ELR (cell line): ENCODE results near the gene PGM2.
"Not testable (repeated sequence)": the region's sequence is repeated elsewhere in the genome, so short reads cannot be mapped to it uniquely, and the experiment has no call there.

Source experiments
- DNase-seq: peaks from one replicate; pipeline ENCODE4 v3.0.0-alpha.2; 2015; ENCODE audit warnings: low read depth

Gene PGM2

GRCh38 chr4:37818752-37819151 lies 7.7 kb upstream of the PGM2 start:
- no peak for DNase-seq

GRCh38 chr4:37820458-37820857 lies 6.0 kb upstream of the PGM2 start:
- not testable (repeated sequence) for DNase-seq

- DNase-seq, result no peak
These were observed 4.4 kb upstream of the PGM2 start for GRCh38 chr4:37821953-37822605.

DNA sequence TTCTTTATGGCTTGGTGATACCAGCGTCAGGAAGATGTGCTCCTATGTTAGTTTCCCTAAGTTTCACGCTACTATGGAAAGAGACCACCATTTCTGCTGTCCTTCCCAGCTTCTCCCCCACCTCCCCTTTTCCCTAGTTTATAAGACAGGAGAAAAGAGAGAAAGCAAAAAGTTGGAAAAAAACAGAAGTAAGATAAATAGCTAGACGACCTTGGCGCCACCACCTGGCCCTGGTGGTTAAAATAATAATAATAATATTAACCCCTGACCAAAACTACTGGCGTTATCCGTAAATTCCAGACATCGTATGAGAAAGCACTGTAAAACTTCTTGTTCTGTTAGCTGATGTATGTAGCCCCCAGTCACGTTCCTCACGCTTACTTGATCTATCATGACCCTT lies 985 bp upstream of the PGM2 start:
- not testable (repeated sequence) for DNase-seq

- DNase-seq, result no peak
These were observed 555 bp upstream of the PGM2 start for GRCh38 chr4:37825968-37826294.

GRCh38 chr4:37827030-37827685 lies 672 bp downstream of the PGM2 start:
- DNase-seq, result peak; percentile 68

- peak; percentile 11 for DNase-seq
These were observed 1.4 kb downstream of the PGM2 start for GRCh38 chr4:37827802-37828321.

- DNase-seq, result no peak
These were observed 2.4 kb downstream of the PGM2 start for GRCh38 chr4:37828843-37829242.

GRCh38 chr4:37830640-37831039 lies 4.2 kb downstream of the PGM2 start:
- no peak for DNase-seq

GRCh38 chr4:37835031-37835430 lies 8.5 kb downstream of the PGM2 start:
- no peak for DNase-seq

DNA sequence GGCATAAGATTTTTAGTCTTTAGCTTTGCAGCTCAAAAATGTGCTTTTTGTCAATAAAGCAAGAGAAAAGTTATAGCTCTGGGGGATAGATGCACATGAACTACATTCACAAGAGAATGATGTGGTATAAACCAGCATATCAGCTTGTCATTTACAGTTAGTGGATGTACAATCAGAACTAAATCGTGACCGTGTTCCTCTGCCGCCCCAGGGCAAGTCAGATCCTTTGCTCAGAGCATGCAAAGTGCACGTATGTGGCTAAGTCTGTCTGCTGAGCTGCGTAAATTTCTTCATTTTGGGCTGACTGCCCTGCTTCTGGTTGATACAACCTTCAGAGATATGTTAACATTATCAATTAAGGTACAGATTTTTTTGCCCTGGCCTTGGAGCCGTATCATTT lies 9.3 kb downstream of the PGM2 start:
- DNase-seq, result no peak

- no peak for DNase-seq
These were observed 9.8 kb downstream of the PGM2 start for GRCh38 chr4:37836274-37836673.

GRCh38 chr4:37836838-37837440 lies 10.5 kb downstream of the PGM2 start:
- DNase-seq, result no peak

- DNase-seq, result peak; percentile 89
These were observed 11.0 kb downstream of the PGM2 start for GRCh38 chr4:37837446-37837845.

DNA sequence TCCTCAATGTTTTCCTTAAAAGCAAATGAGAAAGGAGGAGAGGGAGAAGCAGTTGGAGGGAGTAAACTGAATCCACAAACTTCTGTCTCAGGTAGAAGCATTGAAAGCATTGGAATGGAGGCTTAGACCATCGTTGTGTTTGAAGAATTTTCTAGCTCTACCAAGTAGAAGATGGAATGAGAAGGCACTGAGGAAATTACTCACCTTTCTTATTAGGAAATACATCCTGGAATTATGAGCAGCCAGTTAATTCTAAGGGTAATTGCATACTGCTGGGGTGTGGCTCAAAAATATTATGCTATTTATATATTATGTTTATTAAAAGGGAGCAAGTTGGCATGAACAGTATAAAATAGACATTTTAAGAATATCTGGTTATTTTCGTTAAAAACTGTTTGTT lies 12.9 kb downstream of the PGM2 start:
- DNase-seq, result peak; percentile 28

DNA sequence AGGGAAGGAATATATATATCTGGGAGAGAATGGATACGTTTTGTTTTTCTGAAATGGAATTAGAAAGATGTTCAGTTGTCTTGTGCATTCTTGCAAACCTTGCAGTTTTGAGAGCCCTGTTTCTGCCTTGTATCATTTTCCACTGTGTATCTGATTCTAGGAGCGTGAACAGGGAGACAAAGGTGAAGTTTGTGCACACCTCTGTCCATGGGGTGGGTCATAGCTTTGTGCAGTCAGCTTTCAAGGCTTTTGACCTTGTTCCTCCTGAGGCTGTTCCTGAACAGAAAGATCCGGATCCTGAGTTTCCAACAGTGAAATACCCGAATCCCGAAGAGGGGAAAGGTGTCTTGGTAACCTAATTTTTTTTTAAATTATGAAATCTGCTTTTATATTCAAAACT lies 17.7 kb downstream of the PGM2 start:
- DNase-seq, result no peak

GRCh38 chr4:37845201-37845600 lies 18.7 kb downstream of the PGM2 start:
- no peak for DNase-seq

- no peak for DNase-seq
These were observed 20.9 kb downstream of the PGM2 start for GRCh38 chr4:37847311-37847884.

DNA sequence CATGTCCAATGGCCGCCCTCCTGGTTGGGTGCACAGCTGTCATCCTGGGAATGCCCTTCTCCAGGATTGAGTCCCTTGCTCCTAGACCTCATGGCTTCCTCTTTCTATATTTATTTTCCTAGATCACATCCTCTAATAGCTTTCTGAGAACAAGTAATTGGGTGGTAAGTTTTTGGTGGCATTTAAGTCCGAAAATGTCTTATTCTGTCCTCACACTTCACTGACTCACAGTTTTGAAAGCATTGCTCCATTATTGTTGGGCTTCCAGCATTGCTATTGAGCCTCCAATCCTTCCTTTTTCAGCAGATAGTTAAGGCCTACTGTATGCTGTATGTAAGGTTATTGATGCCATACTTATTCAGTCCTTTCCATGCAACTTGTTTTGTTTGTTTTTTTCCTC lies 25.9 kb downstream of the PGM2 start:
- DNase-seq, result no peak

DNA sequence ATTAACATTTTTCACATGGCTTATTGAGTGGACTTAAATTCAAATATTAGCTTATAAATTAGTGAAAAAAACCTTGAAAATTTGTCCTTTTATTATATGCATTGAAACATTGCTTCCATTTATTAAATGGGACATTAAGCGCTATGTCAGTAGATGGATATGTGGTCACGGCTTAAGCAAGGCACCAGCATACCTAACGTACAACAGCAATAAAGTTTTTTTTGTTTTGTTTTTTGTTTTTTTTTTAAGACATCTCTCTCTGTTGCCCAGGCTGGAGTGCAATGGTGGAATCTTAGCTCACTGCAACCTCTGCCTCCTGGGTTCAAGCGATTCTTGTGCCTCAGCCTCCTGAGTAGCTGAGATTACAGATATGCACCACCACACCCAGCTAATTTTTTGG lies 31.6 kb downstream of the PGM2 start:
- DNase-seq, result no peak

GRCh38 chr4:37858872-37859271 lies 32.4 kb downstream of the PGM2 start:
- no peak for DNase-seq

DNA sequence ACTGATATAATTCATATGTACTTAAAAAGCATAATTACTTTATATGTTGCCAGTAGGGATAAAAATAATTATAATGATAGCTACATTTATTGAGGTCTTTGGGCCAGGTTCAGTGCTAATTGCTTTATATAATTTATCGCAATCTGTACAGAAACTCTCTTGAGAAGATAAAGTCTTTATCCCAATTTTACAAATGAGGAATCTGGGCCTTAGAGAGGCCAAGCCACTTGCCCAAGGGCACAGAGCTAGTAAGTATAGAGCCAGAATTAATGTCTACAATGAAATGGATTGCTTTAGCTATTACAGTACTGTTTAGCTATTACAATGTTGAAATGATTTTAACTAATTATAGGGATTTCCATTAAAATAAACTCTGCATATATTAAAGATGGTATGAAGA lies 33.8 kb downstream of the PGM2 start:
- no peak for DNase-seq

GRCh38 chr4:37862961-37863360 lies 36.5 kb downstream of the PGM2 start:
- no peak for DNase-seq
